Liver (tissue), 9 donors: ENCODE results near the gene MRAP. TPM values are rescaled to one million over a fixed set of nuclear protein-coding genes. Genes with fewer than 3 reads are reported as not detected.
A peak's percentile ranks its signal among the peaks of the same experiment; 100 is the strongest.

ENCODE experiments used
- DNase-seq: peaks from one replicate; pipeline ENCODE4 v3.0.0-alpha.2; 2017; ENCODE audit warnings: low spot score
- H3K27ac ChIP-seq, 2 donors: one replicate each; pipeline ENCODE4 v1.7.0; 2013; ENCODE audit warnings: inconsistent platforms in 2 of 2, low read length in 2 of 2, control low read depth in 1 of 2, low read depth in 1 of 2, mild to moderate bottlenecking in 1 of 2
- H3K27me3 ChIP-seq, 4 donors: one replicate each; pipeline versions ENCODE4 v1.6.1 to v1.7.0; 2013; ENCODE audit warnings: low read length in 3 of 4, inconsistent platforms in 1 of 4, mild to moderate bottlenecking in 1 of 4, moderate library complexity in 1 of 4; ENCODE audit not compliant: control insufficient read depth in 4 of 4, insufficient read depth in 4 of 4
- H3K36me3 ChIP-seq, 4 donors: one replicate each; pipeline versions ENCODE4 v1.6.1 to v1.7.0; 2013; ENCODE audit warnings: low read length in 3 of 4, mild to moderate bottlenecking in 3 of 4, low read depth in 1 of 4, moderate library complexity in 1 of 4; ENCODE audit not compliant: control insufficient read depth in 4 of 4, insufficient read depth in 3 of 4
- H3K4me1 ChIP-seq, 4 donors: one replicate each; pipeline versions ENCODE4 v1.6.1 to v1.7.0; 2013; ENCODE audit warnings: low read length in 3 of 4, mild to moderate bottlenecking in 3 of 4, moderate library complexity in 1 of 4; ENCODE audit not compliant: control insufficient read depth in 4 of 4, insufficient read depth in 4 of 4
- H3K4me3 ChIP-seq, 3 donors: one replicate each; pipeline versions ENCODE4 v1.6.1 to v1.7.0; 2013; ENCODE audit warnings: low read length in 3 of 3, control low read depth in 1 of 3, low read depth in 1 of 3, mild to moderate bottlenecking in 1 of 3
- H3K9ac ChIP-seq, 2 donors: one replicate each; pipeline ENCODE4 v1.7.0; 2013; ENCODE audit warnings: low read length in 2 of 2, mild to moderate bottlenecking in 2 of 2, moderate library complexity in 2 of 2, control low read depth in 1 of 2, low read depth in 1 of 2
- H3K9me3 ChIP-seq, 4 donors: one replicate each; pipeline versions ENCODE4 v1.6.1 to v1.7.0; 2013; ENCODE audit warnings: low read length in 3 of 4; ENCODE audit not compliant: control insufficient read depth in 4 of 4
- ATF3 ChIP-seq: IDR thresholded peaks from 2 replicates; pipeline ENCODE4 v1.6.1; 2016; ENCODE audit warnings: antibody characterized with exemption
- CTCF ChIP-seq: fragments of 150-350 bp; IDR thresholded peaks from 2 replicates; pipeline ENCODE4 v1.5.1; 2017; ENCODE audit warnings: improper control_type of control experiment, low read depth, low read length; ENCODE audit not compliant: missing input control
- EGR1 ChIP-seq, 2 donors: IDR thresholded peaks; 2 replicates each; pipeline ENCODE4 v1.6.1; 2016 to 2018; ENCODE audit warnings: antibody characterized with exemption in 2 of 2, low read depth in 2 of 2
- FOXA1 ChIP-seq: IDR thresholded peaks from 2 replicates; pipeline ENCODE4 v1.6.1; 2016; ENCODE audit warnings: antibody characterized with exemption
- FOXA2 ChIP-seq: IDR thresholded peaks from 2 replicates; pipeline ENCODE4 v1.6.1; 2016; ENCODE audit warnings: antibody characterized with exemption
- GABPA ChIP-seq, 2 donors: IDR thresholded peaks in 1 of 2; conservative IDR thresholded peaks in 1 of 2; 2 replicates each; pipeline ENCODE4 v1.6.1; 2016; ENCODE audit warnings: antibody characterized with exemption in 2 of 2, mild to moderate bottlenecking in 1 of 2, moderate library complexity in 1 of 2
- HNF4A ChIP-seq, 2 donors: conservative IDR thresholded peaks; 2 replicates each; pipeline ENCODE4 v1.6.1; 2016; ENCODE audit warnings: antibody characterized with exemption in 2 of 2, mild to moderate bottlenecking in 2 of 2
- HNF4G ChIP-seq: IDR thresholded peaks from 2 replicates; pipeline ENCODE4 v1.6.1; 2016; ENCODE audit warnings: antibody characterized with exemption
- JUND ChIP-seq, 2 donors: IDR thresholded peaks; 2 replicates each; pipeline ENCODE4 v1.6.1; 2016; ENCODE audit warnings: antibody characterized with exemption in 2 of 2
- MAX ChIP-seq: IDR thresholded peaks from 2 replicates; pipeline ENCODE4 v1.6.1; 2016; ENCODE audit warnings: antibody characterized with exemption
- NR2F2 ChIP-seq: IDR thresholded peaks from 2 replicates; pipeline ENCODE4 v1.6.1; 2016; ENCODE audit warnings: antibody characterized with exemption
- RAD21 ChIP-seq, 2 donors: IDR thresholded peaks; 2 replicates each; pipeline ENCODE4 v1.6.1; 2016; ENCODE audit warnings: antibody characterized with exemption in 2 of 2, mild to moderate bottlenecking in 2 of 2
- REST ChIP-seq: IDR thresholded peaks from 2 replicates; pipeline ENCODE4 v1.6.1; 2016; ENCODE audit warnings: antibody characterized with exemption, mild to moderate bottlenecking
- RXRA ChIP-seq, 2 donors: IDR thresholded peaks; 2 replicates each; pipeline ENCODE4 v1.6.1; 2017 to 2018; ENCODE audit warnings: antibody characterized with exemption in 2 of 2, mild to moderate bottlenecking in 1 of 2
- SP1 ChIP-seq: IDR thresholded peaks from 2 replicates; pipeline ENCODE4 v1.6.1; 2018; ENCODE audit warnings: antibody characterized with exemption, mild to moderate bottlenecking
- TAF1 ChIP-seq: conservative IDR thresholded peaks from 2 replicates; pipeline ENCODE4 v1.6.1; 2016; ENCODE audit warnings: antibody characterized with exemption, mild to moderate bottlenecking
- YY1 ChIP-seq: IDR thresholded peaks from 2 replicates; pipeline ENCODE4 v1.6.1; 2016; ENCODE audit warnings: antibody characterized with exemption, mild to moderate bottlenecking
- ZBTB33 ChIP-seq: IDR thresholded peaks from 2 replicates; pipeline ENCODE4 v1.6.1; 2016; ENCODE audit warnings: antibody characterized with exemption
- WGBS: extraction: QIAGEN DNeasy Blood & Tissue Kit; methylation state at CpG from one replicate; pipeline ENCODE4 v1.1.7; 2013; 5-methylcytosine and 5-hydroxymethylcytosine counted together
- polyA plus RNA-seq, 2 donors: library from polyadenylated mRNA; stranded (reverse) in 1 of 2; unstranded in 1 of 2; fragments of 200-250 nt in 1 of 2; fragments of >200 nt in 1 of 2; fragmentation: Nextera tagmentation in 1 of 2; extraction: Ambion mirVana in 1 of 2; gene quantifications; one replicate each; pipeline versions ENCODE4 v1.2.1 to v1.2.3, GENCODE V29; 2013 to 2015
- total RNA-seq, 2 donors: library from RNA; depleted of rRNA; stranded (reverse); fragments of >200 nt; gene quantifications; one replicate each; pipeline ENCODE4 v1.2.3, GENCODE V29; 2014
- donor health status: healthy.
- donor health status: healthy.
- donor health status: healthy.
- donor health status: healthy.
- donor health status: healthy.

The MRAP gene
- total and polyA plus RNA-seq, 4 donors: 0.17 to 0.79 TPM; not detected in 2

GRCh38 chr21:32328595-32328994 lies 29.9 kb downstream of the MRAP start:
- Histone ChIP-seq H3K4me3 (no peak overlapping the region), H3K36me3 (peaks cover 11 to 65% (median 37%) of the 10 kb centered on the region in 4 donors), H3K4me1 (no peaks in the 10 kb centered on the region), H3K27ac (peak overlapping the region; percentile 56 to 64), H3K27me3 (no peaks in the 10 kb centered on the region), H3K9me3 (no peaks in the 10 kb centered on the region), H3K9ac (no peak overlapping the region)
- DNase-seq: no peak
- TF ChIP-seq EGR1 (IDR thresholded peaks at IDR 0.05; ENCODE audit: low read depth in 2 of 2) (no peak), TAF1 (no peak), NR2F2 (no peak), ATF3 (no peak), RXRA (IDR thresholded peaks at IDR 0.05) (no peak), GABPA (IDR thresholded peaks at IDR 0.05 in 1 of 2, conservative IDR thresholded peaks at IDR 0.05 in 1 of 2) (no peak), REST (no peak), CTCF (no peak), FOXA1 (no peak), HNF4A (conservative IDR thresholded peaks at IDR 0.05) (no peak), SP1 (peak; percentile 18), RAD21 (IDR thresholded peaks at IDR 0.05) (no peak), HNF4G (no peak), MAX (peak; percentile 49), ZBTB33 (no peak), YY1 (no peak), JUND (IDR thresholded peaks at IDR 0.05) (peak in 1 of 2 donors; percentile 3), FOXA2 (no peak)
- 80% methylated on average over 3 of the region's 3 CpGs for WGBS
